HG03025 (cell line): Measurements from ENCODE around the gene CCR2.

Experiments used
- ATAC-seq: cut with Tn5 transposase; IDR thresholded peaks from one replicate; pipeline ENCODE4 v1.9.1; 2021; ENCODE audit warnings: mild to moderate bottlenecking, moderate library complexity; ENCODE audit not compliant: unreplicated experiment, low FRiP score

CCR2 gene

GRCh38 chr3:46353090-46353489 is 821 bp upstream of the CCR2 start:
- no peak for ATAC-seq

DNA sequence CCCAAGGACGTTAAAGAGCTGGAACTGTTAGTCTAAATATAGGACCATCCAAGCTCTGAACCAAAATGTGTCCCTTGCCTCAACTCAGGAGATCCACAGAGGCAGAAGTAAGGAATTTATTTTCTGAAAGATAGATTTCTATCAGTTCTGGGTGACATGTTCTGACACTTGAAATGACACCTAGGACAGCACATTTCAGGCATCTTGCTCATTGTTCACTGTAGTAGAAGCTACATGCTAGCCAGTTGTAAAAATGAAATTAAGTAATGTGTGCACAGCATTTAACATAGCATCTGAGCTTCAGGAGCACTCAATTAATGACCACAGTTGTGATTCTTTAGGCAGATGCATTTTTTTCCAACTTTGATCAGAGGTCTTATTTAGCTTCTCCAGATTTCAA is 567 bp downstream of the CCR2 start:
- no peak for ATAC-seq

GRCh38 chr3:46354984-46355383 is 1.1 kb downstream of the CCR2 start:
- no peak for ATAC-seq

- ATAC-seq: no peak
Observed at GRCh38 chr3:46356276-46356675, 2.4 kb downstream of the CCR2 start.

GRCh38 chr3:46356909-46357308 is 3.0 kb downstream of the CCR2 start:
- ATAC-seq: no peak

DNA sequence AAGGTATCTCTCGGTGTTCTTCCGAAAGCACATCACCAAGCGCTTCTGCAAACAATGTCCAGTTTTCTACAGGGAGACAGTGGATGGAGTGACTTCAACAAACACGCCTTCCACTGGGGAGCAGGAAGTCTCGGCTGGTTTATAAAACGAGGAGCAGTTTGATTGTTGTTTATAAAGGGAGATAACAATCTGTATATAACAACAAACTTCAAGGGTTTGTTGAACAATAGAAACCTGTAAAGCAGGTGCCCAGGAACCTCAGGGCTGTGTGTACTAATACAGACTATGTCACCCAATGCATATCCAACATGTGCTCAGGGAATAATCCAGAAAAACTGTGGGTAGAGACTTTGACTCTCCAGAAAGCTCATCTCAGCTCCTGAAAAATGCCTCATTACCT is 4.6 kb downstream of the CCR2 start:
- no peak for ATAC-seq

DNA sequence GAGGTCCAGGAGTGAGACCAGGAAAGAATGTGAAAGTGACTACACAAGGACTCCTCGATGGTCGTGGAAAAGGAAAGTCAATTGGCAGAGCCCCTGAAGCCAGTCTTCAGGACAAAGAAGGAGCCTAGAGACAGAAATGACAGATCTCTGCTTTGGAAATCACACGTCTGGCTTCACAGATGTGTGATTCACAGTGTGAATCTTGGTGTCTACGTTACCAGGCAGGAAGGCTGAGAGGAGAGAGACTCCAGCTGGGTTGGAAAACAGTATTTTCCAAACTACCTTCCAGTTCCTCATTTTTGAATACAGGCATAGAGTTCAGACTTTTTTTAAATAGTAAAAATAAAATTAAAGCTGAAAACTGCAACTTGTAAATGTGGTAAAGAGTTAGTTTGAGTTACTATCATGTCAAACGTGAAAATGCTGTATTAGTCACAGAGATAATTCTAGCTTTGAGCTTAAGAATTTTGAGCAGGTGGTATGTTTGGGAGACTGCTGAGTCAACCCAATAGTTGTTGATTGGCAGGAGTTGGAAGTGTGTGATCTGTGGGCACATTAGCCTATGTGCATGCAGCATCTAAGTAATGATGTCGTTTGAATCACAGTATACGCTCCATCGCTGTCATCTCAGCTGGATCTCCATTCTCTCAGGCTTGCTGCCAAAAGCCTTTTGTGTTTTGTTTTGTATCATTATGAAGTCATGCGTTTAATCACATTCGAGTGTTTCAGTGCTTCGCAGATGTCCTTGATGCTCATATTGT is 6.0 kb downstream of the CCR2 start:
- ATAC-seq: no peak

DNA sequence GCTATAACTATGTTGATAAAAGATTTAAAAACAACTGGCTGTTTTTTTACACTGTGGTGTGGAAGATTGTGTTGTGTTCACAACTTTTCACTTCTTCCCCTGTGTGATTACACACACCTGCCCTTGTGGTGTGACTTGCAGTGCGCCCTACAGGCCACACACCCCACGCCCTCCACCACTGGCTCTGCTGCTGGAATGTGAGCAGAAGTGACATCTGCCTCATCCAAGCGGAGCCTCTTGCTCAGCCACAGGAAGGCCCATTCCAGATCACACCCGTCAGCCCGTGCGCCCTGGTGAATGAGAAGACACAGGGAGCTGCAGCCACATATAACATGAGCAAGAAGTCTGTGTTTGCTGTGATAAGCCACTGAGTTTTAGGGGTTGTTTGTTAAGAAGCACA is 7.0 kb downstream of the CCR2 start:
- no peak for ATAC-seq

DNA sequence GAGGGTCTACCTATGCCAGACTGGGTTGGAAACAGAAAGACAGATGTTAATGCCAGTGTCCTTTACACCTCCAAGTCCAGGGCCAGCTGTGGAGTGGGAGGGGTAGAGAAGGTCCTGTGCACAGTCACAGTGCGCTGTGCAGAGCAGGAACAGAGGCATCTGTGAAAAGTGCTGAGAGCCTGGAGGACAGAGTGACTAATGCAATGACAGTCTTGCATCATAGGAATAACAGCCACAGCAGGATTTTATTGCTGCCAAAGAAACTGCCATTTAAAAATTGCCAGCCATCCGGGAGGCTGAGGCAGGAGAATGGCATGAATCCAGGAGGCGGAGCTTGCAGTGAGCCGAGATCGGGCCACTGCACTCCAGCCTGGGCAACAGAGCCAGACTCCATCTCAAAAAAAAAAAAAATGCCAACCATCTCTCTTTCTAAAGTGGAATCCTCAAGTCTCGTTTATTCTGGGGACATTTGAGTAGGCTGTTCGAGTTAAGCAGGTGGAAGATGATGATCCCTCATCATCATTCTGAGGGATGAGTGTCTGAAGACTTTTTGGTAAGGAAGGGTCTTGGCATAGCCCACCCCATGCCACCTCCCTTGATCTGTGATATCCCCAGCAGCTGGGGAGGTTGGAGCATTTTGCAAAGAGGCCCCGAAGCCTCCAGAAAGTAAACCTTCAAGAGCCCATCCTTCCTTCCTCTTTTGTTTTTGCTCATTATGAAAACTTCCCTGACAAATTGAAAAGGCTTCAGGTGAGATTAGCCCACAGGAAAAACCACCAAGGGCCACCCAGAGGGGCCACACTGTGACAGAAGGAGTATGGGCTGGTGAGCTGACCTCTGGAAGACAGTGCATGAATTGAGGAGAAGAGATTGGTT is 7.7 kb downstream of the CCR2 start:
- no peak for ATAC-seq

DNA sequence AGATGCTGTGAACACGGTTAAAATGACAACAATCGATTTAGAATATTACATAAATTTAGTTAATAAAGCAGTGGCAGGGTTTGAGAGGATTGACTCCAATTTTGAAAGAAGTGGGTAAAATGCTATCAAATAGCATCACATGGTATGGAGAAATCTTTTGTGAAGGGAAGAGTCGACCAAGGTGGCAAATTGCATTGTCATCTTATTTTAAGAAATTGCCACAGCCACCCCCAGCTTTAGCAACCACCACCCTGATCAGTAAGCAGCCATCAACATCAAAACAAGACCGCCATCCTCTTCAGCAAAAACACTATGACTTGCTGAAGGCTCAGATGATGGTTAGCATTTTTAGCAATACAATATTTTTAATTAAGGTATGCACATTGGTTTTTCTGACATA is 11.1 kb downstream of the CCR2 start:
- no peak for ATAC-seq

DNA sequence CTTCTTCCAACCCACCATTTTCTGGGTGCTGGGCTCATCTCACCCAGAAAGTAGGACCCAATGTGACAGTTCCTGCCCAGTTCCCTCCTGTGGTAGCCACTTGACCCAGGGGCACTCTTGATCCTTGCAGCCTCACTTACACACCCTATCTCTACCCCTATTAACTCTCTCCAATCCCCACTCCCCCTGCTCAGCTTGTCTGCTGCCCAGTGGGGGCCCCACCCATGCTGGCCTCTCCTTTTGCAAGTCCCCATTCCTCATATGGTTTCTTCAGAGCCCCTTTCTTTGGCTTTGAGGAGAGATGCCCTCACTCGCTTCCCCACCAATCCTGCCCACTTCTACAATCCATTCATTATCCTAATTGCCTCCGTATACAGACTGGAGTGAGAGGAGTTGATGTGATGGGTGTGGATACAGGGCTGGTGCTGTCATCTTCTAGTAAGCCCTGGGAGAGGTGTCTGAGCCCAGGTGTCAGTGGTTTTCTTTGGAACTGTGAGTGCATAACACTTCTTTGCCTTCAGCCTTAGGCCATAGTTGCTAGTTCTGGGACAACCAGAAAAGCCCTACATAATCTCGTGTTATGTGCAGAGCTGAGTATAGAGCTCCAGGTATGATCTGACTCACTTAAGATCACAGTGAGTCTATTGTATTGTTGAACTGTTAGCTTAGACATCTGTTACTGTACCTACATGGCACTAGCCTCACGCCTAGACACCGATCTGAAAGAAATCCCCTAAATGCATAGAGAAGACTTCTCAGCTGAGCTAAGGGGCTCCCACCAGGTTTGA is 12.0 kb downstream of the CCR2 start:
- ATAC-seq: no peak

GRCh38 chr3:46367811-46368210 is 13.9 kb downstream of the CCR2 start:
- ATAC-seq: no peak

GRCh38 chr3:46368569-46368968 is 14.7 kb downstream of the CCR2 start:
- ATAC-seq: no peak

DNA sequence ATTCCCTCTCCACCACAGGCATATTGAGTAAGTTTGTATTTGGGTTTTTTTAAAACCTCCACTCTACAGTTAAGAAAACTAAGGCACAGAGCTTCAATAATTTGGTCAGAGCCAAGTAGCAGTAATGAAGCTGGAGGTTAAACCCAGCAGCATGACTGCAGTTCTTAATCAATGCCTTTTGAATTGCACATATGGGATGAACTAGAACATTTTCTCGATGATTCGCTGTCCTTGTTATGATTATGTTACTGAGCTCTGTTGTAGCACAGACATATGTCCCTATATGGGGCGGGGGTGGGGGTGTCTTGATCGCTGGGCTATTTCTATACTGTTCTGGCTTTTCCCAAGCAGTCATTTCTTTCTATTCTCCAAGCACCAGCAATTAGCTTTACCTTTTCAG is 15.2 kb downstream of the CCR2 start:
- no peak for ATAC-seq

DNA sequence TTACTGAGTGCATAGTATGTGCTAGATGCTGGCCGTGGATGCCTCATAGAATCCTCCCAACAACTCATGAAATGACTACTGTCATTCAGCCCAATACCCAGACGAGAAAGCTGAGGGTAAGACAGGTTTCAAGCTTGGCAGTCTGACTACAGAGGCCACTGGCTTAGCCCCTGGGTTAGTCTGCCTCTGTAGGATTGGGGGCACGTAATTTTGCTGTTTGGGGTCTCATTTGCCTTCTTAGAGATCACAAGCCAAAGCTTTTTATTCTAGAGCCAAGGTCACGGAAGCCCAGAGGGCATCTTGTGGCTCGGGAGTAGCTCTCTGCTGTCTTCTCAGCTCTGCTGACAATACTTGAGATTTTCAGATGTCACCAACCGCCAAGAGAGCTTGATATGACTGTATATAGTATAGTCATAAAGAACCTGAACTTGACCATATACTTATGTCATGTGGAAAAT is 15.8 kb downstream of the CCR2 start:
- no peak for ATAC-seq

GRCh38 chr3:46370839-46371518 is 17.1 kb downstream of the CCR2 start, which contains the start of gene CCR5:
CCR5 (plus strand) TSS chr3:46370946; CDS start chr3:46372903, 1,957 bp downstream.
- ATAC-seq: no peak

GRCh38 chr3:46371519-46372340 is 17.8 kb downstream of the CCR2 start:
- ATAC-seq: no peak

- no peak for ATAC-seq
Observed at GRCh38 chr3:46372492-46373359, 18.8 kb downstream of the CCR2 start.

- no peak for ATAC-seq
Observed at GRCh38 chr3:46374755-46375154, 20.8 kb downstream of the CCR2 start.
